GM12892 (cell line): Measurements from ENCODE around the gene RFC4.

Experiments used
- POLR2A ChIP-seq: IDR thresholded peaks from 2 replicates; pipeline ENCODE4 v1.6.1; 2011; ENCODE audit warnings: low read depth, low read length, control low read depth
- POLR2AphosphoS5 ChIP-seq: IDR thresholded peaks from 2 replicates; pipeline ENCODE4 v1.6.1; 2011; ENCODE audit warnings: low read depth, low read length, control low read depth
- TAF1 ChIP-seq: IDR thresholded peaks from 2 replicates; pipeline ENCODE4 v1.6.1; 2011; ENCODE audit warnings: low read depth, mild to moderate bottlenecking, control low read depth, low read length, borderline replicate concordance

DNA sequence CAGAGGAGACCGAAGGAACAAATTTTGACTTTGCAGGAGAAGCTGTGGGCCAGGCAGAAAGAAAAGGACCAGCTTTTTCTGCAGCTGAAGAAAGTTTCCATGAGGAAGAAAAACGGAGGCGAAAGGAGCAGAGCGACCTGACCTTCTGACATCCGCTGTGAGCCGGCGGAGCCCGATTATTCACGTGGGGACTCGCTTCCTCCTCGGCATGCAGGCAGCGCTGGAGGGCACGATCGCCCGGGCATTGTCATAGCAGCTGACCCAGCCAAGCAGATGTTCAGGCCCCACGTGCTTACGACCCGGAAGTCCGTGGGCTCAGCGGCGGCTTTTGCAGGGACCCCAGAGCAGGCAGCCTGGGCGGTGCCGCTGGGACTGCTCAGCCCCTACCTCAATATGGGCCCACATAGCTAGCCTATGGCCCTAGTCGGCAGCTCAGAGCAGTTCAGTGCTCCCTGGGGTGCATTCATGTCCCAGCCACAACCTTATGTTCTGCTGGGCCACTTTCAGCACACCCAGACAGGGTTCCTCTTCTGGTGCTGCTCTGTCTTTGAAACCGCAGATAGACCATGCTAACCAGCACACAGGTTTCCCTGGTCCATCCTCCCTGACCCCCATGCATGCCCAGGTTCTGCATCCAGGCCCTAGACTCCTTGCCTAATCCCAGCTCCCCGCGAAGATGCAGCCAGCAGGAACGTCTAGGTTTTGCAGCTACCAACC, 33.4 kb downstream of the RFC4 start:
- TF ChIP-seq POLR2AphosphoS5: peak; percentile 62; the same call in 1 of the 2 replicates
- peak; percentile 48; the same call in 1 of the 2 replicates for TF ChIP-seq TAF1
- TF ChIP-seq POLR2A: peak; percentile 81
